ENCODE measurements around the gene PP2D1. TPM values are rescaled to one million over a fixed set of nuclear protein-coding genes. Genes with fewer than 3 reads are reported as not detected.
A peak's percentile ranks its signal among the peaks of the same experiment; 100 is the strongest.

PP2D1 gene
- total RNA-seq, 2 experiments from 2014 or later = not detected

DNA sequence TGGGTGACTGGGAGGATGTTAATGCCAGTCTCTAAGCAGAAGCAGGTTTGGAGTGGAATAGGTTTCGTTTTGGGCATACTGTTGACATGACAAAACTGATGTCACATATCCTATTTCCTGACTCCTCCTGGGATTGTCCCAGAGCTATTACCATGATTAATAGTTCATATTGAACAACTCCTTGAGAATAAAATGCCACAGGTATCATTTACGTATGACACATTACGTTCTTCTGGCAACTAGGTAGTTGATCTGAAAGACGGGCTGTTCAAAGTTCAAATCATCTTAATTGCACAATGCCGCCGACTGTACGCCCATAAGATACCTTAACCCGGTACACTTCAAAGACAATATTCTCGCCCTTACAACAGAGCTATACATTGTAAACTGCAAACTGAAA lies 66.5 kb downstream of the PP2D1 start:
- TF ChIP-seq, protein P1, sequence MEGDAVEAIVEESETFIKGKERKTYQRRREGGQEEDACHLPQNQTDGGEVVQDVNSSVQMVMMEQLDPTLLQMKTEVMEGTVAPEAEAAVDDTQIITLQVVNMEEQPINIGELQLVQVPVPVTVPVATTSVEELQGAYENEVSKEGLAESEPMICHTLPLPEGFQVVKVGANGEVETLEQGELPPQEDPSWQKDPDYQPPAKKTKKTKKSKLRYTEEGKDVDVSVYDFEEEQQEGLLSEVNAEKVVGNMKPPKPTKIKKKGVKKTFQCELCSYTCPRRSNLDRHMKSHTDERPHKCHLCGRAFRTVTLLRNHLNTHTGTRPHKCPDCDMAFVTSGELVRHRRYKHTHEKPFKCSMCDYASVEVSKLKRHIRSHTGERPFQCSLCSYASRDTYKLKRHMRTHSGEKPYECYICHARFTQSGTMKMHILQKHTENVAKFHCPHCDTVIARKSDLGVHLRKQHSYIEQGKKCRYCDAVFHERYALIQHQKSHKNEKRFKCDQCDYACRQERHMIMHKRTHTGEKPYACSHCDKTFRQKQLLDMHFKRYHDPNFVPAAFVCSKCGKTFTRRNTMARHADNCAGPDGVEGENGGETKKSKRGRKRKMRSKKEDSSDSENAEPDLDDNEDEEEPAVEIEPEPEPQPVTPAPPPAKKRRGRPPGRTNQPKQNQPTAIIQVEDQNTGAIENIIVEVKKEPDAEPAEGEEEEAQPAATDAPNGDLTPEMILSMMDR (IDR thresholded peaks at IDR 0.05) = no peak
- intact Hi-C loops (cut with micrococcal nuclease) = loop anchor here (5.0 kb wide), 2 partner anchors 112 to 242 kb away; partner anchors contain the start of gene SGO1
- Mint-ChIP-seq H3K4me3 (peak overlapping the region; percentile 89), H3K9me3 (no peaks in the 10 kb centered on the region), H3K36me3 (ENCODE audit: low read depth) (peaks cover 7% of the 10 kb centered on the region), H3K4me1 (ENCODE audit: low read depth) (peaks cover 30% of the 10 kb centered on the region), H3K27me3 (no peaks in the 10 kb centered on the region), H3K27ac (peak overlapping the region; percentile 99)
- no peak for DNase-seq
- CTCF ChIA-PET = no interaction called here
- ATAC-seq = no peak
- POLR2A ChIA-PET = interaction anchor here (0.9 to 1.4 kb wide), 2 partner anchors 8 to 12 kb away, joined by 3 read pairs; no protein-coding TSS in a partner anchor

DNA sequence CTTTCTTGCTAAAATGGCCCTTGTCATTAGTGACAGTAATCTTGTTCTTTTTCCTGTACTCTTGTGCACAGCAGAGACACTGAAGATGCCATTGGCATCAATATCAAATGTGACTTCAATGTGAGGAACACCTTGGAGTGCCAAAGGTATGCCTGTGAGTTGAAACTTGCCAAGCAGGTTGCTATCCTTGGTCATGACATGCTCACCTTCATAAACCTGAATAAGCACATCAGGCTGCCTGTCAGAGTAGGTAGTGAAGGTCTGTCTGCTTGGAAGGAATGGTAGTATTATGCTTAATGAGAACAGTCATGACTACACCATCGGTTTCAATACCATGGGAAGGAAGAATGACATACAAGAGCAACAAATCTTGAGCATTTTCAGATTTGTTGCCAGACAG lies 71.4 kb downstream of the PP2D1 start:
- H3K4me1 Mint-ChIP-seq (ENCODE audit: low read depth) = peaks cover 17% of the 10 kb centered on the region
- intact Hi-C loops (cut with micrococcal nuclease) = no loop called here
- ATAC-seq (no peak), DNase-seq (no peak)
- CTCF ChIA-PET = no interaction called here
- H3K4me3 Mint-ChIP-seq = no peak overlapping the region
- POLR2A ChIA-PET = interaction anchor here (1.0 kb wide), 1 partner anchor 9 kb away, joined by 3 read pairs; no protein-coding TSS in a partner anchor
- H3K27ac Mint-ChIP-seq = no peak overlapping the region
- TF ChIP-seq, protein P1 (IDR thresholded peaks at IDR 0.05) = no peak
- no peaks in the 10 kb centered on the region for H3K9me3 Mint-ChIP-seq
- H3K27me3 Mint-ChIP-seq = peaks cover 2% of the 10 kb centered on the region
- H3K36me3 Mint-ChIP-seq (ENCODE audit: low read depth) = peaks cover 2% of the 10 kb centered on the region

DNA sequence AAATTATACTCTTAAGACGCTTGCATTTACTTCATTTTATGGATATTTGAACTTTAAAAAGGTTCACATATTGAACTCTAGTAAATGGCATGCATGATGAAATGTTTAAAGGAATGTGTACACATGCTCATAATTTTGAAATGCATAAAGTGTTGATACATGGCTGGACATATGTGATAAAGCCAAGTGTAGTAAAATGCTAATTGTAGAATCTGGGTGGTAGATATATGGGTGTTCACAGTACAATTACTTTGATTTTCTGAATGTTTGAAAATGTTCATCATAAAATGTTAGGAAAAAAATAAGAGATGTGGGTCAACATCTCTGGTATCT lies 73.8 kb downstream of the PP2D1 start:
- TF ChIP-seq, protein P1 (IDR thresholded peaks at IDR 0.05) = no peak
- DNase-seq (no peak), ATAC-seq (no peak)
- no peaks in the 10 kb centered on the region for H3K36me3 Mint-ChIP-seq (ENCODE audit: low read depth)
- no peak overlapping the region for H3K4me3 Mint-ChIP-seq
- peaks cover 9% of the 10 kb centered on the region for H3K27me3 Mint-ChIP-seq
- CTCF ChIA-PET = interaction anchor here (0.5 kb wide), 1 partner anchor 394 kb away, joined by 3 read pairs; no protein-coding TSS in a partner anchor
- H3K4me1 Mint-ChIP-seq (ENCODE audit: low read depth) = peaks cover 21% of the 10 kb centered on the region
- POLR2A ChIA-PET = interaction anchor here (1.9 kb wide), 1 partner anchor 9 kb away, joined by 8 read pairs; the partner anchor contains the start of gene RAB5A
- H3K9me3 Mint-ChIP-seq = no peaks in the 10 kb centered on the region
- no peak overlapping the region for H3K27ac Mint-ChIP-seq
- intact Hi-C loops (cut with micrococcal nuclease) = loop anchor here (5.0 kb wide), 1 partner anchor 239 kb away; no protein-coding TSS in a partner anchor

DNA sequence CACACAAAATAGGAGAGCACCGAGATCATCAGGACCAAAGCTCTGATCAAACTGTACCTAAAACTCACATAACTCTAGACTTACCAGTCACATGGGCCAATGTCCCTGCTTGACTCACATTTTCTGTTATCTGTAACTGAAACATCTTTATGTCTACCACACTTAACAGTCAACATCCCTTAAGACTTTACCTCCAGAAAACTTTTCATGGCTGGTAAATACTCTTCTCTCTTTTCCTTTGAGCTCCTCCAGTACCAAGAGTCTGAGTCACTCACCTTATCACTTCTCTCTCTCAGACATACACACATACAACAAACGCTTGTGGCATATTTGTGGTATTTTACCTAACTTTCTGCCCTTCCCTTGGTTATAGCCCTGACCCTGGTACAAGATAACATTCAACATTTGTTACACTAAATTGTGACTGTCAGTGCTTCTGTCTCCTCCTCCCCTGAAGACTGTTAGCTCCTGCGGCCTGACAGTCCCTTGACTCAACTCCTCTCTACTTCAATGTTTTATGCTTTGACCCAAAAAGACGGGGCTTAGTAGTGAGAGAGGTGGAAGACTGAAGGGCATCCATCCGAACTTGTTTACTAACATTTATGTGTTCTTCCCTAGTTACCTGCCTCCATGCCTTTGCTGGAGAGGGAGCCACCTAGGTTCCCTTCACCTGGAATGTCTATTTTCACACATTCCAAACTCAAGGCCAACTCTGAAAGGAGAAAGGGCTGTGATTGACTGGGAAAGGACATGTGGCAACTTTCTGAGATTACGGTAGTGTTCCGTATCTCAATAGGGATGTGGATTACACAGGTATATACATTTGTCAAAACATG lies 74.4 kb downstream of the PP2D1 start:
- TF ChIP-seq, protein P1 (IDR thresholded peaks at IDR 0.05) = no peak
- peak; percentile 92 for ATAC-seq
- Mint-ChIP-seq H3K9me3 (no peaks in the 10 kb centered on the region), H3K36me3 (ENCODE audit: low read depth) (no peaks in the 10 kb centered on the region), H3K27me3 (peaks cover 11% of the 10 kb centered on the region), H3K4me3 (no peak overlapping the region), H3K4me1 (ENCODE audit: low read depth) (peaks cover 26% of the 10 kb centered on the region), H3K27ac (peak overlapping the region; percentile 26)
- ChIA-PET POLR2A (interaction anchor here (0.6 to 1.9 kb wide), 4 partner anchors 8 to 117 kb away, joined by 3 to 8 read pairs (median 3); partner anchors contain the start of gene RAB5A), CTCF (no interaction called here)
- intact Hi-C loops (cut with micrococcal nuclease) = loop anchor here (5.0 kb wide), 1 partner anchor 240 kb away; no protein-coding TSS in a partner anchor
- DNase-seq = peak; percentile 37

Other genes starting within 250 kb of the PP2D1 start
- gene EFHB, start 78.0 kb downstream of the PP2D1 start, total RNA-seq = under 1 TPM; 0.69 to 0.77 TPM
- gene RAB5A, start 65.2 kb downstream of the PP2D1 start, total RNA-seq = 10 to 100 TPM; 54.3 to 55.8 TPM
- 10 to 100 TPM; 18.6 to 28.8 TPM for gene KAT2B, start 28.2 kb upstream of the PP2D1 start, total RNA-seq
- gene SGO1, start 173.9 kb upstream of the PP2D1 start, total RNA-seq = 10 to 100 TPM; 25.6 to 26.5 TPM

Data from activated CD8-positive, alpha-beta T cell treated with anti-CD3 and anti-CD28 coated beads for 36 hours (primary cell).